Neural progenitor cell (in vitro differentiated cells): ENCODE data around the gene PUM2.

Experiments used
- EZH2 ChIP-seq: fragments of 200-600 bp; sonication (generic); IDR thresholded peaks from 2 replicates; pipeline ENCODE4 v1.6.1; 2017; ENCODE audit warnings: antibody characterized with exemption, mild to moderate bottlenecking, moderate library complexity
- TF ChIP-seq, protein P1 (sequence below): fragments of 200-600 bp; sonication (generic); IDR thresholded peaks from 2 replicates; pipeline ENCODE4 v1.5.1; 2017; ENCODE audit warnings: antibody characterized with exemption, mild to moderate bottlenecking

- TF ChIP-seq, protein P1, sequence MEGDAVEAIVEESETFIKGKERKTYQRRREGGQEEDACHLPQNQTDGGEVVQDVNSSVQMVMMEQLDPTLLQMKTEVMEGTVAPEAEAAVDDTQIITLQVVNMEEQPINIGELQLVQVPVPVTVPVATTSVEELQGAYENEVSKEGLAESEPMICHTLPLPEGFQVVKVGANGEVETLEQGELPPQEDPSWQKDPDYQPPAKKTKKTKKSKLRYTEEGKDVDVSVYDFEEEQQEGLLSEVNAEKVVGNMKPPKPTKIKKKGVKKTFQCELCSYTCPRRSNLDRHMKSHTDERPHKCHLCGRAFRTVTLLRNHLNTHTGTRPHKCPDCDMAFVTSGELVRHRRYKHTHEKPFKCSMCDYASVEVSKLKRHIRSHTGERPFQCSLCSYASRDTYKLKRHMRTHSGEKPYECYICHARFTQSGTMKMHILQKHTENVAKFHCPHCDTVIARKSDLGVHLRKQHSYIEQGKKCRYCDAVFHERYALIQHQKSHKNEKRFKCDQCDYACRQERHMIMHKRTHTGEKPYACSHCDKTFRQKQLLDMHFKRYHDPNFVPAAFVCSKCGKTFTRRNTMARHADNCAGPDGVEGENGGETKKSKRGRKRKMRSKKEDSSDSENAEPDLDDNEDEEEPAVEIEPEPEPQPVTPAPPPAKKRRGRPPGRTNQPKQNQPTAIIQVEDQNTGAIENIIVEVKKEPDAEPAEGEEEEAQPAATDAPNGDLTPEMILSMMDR = no peak
- TF ChIP-seq EZH2 = no peak
Observed at GRCh38 chr2:20396356-20397000, 45.8 kb upstream of the PUM2 start.
